Ammon's horn (tissue), 1 donor: ENCODE measurements around the gene FGF4.

Source experiments
- DNase-seq: peaks from one replicate; pipeline ENCODE4 v3.0.0-alpha.2; 2016; ENCODE audit warnings: low spot score

The FGF4 gene, protein sequence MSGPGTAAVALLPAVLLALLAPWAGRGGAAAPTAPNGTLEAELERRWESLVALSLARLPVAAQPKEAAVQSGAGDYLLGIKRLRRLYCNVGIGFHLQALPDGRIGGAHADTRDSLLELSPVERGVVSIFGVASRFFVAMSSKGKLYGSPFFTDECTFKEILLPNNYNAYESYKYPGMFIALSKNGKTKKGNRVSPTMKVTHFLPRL

DNA sequence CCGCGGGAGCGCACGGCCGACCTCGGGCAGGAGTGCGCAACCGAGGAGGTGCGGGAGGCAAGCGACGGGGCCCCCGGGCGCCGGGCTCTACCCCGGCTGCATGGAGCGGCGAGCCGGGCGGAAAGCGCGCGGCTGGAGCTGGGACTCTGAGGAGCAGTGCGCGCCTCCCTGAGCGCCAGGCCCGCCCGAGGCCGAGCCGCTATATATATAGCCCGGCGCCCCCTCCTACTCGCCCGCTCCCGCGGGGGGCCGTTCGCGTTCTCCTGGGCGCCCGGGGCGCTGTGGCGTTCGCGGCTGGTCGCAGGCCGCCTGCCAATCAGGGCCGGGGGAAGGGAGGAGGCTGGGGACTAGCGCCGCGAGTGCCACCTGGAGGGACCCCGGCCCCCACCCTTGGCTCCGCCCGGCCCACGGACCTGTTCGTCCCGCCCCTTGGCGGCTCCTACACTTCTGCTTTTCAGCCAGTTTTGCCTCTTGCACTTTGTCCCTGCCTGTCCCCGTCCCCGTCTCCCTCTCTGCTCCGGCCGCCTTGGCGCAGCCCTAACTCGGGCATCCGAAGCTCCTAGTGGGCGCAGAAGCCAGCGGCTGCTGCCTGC lies at the start of gene FGF4:
Gene FGF4 (minus strand): TSS at position 179 of the 593 bp plus-strand sequence. CDS start 257 bp downstream, outside the sequence.
- no peak for DNase-seq

- DNase-seq: no peak
Measured at GRCh38 chr11:69823641-69824265, 48.6 kb upstream of the FGF4 start.

DNA sequence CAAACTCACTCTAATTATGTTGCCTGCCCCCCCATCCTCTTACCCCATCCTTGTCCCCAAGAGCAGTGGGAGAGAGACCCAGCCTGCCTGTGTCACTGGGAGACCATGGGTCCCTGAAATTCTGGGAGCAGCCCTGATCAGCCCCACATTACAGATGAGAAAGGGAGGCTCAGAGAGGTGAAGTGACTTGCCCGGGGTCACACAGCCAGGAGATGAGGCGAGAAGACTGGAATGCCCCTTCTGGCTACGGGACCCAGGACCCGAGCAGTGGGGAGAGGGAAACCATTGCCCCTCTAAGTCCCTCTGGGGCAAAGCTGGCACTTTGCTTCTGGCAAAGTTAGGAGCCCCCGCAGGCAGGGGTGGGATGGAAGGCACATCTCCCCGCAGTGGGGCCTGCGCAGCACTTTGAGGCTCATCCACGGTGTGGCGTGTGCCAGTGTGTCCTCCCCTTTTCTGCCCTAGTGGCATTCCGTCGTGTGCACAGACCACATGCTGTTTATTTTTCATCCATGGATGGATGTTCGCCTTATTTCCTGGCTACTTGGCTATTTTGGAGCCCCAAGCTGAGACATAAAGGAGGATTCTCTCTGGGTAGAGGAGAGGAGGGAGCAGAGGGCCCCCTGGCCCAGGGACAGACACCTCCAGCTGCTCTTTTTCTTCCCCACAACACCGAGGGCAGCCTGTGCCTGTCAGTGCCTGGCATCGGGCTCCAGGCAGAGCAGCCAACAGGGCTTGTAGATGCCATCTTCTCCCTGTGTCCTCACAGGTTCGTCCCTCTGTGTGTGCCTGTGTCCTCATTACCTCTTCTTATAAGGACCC lies 47.7 kb upstream of the FGF4 start:
- no peak for DNase-seq

GRCh38 chr11:69821511-69822040 lies 46.4 kb upstream of the FGF4 start:
- no peak for DNase-seq

DNA sequence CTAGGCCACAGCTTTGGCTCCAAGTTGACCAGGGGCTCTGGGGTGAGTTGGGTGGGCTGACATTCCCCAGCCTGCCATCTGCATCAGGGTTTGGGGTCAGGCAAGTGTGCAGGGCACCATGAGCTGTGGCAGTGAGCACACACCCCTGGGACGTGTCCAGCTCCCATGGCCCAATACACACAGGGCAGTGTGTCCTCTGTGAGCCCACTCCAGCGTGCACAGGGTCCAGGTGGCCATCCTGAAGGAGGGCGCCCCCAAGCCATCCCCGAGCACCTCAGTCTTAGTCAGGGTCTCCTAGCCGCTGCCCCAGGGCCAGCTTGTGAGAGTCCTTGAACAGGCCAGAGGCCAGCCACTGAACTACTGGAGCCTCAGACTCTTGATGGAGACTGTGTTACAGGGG lies 45.3 kb upstream of the FGF4 start:
- DNase-seq: no peak

DNA sequence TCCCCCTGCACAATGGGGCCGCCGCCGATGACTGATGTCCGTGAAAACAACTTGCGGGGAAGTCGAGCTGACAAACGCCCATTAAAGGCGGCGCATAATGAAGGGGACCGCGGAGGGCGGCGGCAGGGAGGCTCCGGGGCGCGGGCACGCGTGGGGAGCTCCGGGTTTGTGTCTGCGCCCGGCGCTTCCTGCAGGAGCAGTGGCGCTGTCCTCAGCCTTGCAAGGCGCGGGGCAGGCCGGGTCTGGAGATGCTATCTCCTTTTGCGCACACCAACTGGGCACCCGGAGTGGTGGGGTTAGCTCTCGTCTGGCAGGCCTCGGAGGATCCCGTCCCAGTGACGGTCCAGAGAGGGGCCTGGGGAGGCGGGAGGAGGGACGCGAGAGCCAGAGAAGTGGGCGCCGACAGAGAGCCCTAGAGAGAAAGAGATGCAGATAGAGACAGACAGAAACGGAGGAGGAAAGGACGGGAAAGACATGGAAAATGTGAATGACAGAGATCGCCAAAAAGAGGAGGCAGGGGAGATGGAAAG lies 44.5 kb upstream of the FGF4 start:
- no peak for DNase-seq

- DNase-seq: no peak
Measured at GRCh38 chr11:69818603-69819441, 43.7 kb upstream of the FGF4 start, which contains the start of gene FGF3. Gene FGF3, minus strand, starts transcription at chr11:69819416. Its CDS starts 483 bp downstream, at chr11:69818933.

- no peak for DNase-seq
Measured at GRCh38 chr11:69818231-69818602, 43.1 kb upstream of the FGF4 start.

GRCh38 chr11:69817265-69818230 lies 42.4 kb upstream of the FGF4 start:
- DNase-seq: no peak

GRCh38 chr11:69816671-69817070 lies 41.5 kb upstream of the FGF4 start:
- no peak for DNase-seq

DNA sequence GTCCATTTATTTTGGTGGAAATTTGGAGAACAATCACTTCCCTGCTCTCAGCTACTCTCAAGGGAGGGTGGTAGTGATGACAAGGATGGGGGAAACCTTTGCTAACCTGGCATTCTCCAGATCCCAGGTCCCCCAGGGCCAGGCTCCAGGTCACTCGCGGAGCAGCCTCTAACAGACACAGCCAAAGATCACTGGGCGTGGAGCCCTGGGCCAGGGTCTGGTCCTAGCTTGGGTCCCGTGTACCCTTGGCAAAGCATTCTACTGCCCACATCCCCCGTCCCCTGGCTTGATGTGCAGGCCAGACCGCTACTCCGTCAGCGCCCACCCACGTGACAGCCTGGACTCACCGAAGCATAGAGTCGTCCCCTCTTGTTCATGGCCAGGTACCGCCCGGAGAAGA lies 40.8 kb upstream of the FGF4 start:
- no peak for DNase-seq

DNA sequence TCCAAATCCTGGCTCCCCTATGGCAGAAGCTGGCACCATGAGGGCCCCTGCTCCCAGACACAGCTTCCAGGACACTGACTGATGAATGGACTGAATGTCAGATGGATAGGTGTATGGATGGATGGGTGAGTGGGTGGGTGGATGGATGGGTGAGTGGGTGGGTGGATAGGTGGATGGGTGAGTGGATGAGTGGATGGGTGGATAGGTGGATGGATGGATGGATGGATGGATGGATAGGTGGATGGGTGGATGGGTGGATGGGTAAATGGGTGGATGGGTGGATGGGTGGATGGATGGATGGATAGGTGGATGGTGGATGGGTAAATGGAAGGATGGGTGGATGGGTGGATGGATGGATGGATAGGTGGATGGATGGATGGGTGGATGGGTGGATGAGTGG lies 39.8 kb upstream of the FGF4 start:
- no peak for DNase-seq

DNA sequence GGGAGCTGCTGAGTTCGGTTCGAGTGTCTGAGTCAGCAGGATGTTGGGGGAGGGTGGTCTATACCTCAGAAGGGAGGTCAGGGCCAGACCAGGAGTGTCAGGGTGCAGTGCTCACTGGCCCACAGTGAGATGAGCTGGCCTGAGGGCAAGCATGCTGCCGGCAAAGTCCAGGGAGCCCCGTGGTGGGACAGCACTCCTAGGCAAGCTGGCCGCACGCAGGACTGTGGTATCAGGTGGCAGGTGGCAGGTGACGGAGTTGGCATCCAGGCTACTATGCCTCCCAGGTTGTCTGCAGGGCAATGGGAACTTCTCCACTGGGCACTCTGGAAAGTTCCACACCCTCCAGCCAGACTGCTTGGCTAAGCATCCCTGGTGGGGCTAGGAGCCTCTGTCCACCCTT lies 39.3 kb upstream of the FGF4 start:
- DNase-seq: no peak

DNA sequence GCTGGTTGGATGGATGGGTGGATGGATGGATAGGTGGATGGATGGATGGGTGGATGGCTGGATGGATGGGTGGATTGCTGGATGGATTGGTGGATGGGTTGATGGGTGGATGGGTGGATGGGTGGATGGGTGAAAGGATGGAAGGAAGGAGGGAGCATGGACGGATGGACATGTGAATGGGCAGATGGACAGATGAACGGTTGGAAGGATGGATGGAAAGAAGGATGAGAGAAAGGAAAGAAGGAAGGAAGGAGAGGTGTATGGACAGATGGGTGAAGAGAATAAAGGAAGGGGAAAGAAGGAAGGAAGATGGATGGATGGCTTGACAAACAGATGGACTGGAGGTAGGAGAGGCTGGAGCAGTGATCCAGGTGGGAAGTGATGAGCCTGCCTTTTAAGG lies 38.7 kb upstream of the FGF4 start:
- DNase-seq: no peak

DNA sequence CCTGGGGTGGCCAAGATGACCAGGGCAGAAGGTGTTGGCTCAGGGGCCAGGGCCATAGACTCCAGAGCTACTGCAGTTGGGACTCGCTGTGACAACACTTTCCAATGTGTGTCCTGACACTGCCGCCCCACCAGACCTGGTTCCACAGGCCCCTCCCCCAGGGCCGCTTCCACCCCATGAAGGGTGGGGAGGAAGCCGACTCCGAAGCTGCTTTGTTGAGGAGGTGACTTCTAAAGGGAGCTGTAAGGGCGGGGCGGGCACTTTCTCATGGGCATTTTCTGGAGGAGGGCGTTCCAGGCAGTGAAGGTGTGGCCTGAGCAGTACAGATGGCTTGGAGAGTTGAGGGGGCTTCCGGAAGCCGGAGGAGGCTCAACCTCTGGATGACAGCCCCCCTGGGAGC lies 37.8 kb upstream of the FGF4 start:
- no peak for DNase-seq

- DNase-seq: no peak
Measured at GRCh38 chr11:69812256-69812655, 37.1 kb upstream of the FGF4 start.

DNA sequence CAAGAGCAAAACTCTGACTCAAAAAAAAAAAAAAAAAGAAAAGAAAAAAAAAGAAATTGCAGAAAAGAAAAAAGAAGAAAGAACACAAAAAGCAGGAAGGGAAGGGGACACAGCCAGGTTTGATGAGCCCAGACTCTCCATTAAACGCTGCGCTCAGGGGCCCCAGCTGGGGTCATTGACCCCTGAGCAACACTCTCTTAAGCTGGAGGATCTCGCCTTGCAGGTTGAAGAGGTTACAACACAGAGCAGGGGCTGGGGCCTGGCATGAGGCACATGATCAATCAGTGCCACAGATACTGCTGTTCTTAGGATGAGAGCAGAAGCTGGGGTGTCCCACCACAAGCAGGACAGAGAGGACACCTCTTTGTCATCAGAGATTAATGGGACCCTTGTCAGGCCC lies 36.3 kb upstream of the FGF4 start:
- DNase-seq: no peak

DNA sequence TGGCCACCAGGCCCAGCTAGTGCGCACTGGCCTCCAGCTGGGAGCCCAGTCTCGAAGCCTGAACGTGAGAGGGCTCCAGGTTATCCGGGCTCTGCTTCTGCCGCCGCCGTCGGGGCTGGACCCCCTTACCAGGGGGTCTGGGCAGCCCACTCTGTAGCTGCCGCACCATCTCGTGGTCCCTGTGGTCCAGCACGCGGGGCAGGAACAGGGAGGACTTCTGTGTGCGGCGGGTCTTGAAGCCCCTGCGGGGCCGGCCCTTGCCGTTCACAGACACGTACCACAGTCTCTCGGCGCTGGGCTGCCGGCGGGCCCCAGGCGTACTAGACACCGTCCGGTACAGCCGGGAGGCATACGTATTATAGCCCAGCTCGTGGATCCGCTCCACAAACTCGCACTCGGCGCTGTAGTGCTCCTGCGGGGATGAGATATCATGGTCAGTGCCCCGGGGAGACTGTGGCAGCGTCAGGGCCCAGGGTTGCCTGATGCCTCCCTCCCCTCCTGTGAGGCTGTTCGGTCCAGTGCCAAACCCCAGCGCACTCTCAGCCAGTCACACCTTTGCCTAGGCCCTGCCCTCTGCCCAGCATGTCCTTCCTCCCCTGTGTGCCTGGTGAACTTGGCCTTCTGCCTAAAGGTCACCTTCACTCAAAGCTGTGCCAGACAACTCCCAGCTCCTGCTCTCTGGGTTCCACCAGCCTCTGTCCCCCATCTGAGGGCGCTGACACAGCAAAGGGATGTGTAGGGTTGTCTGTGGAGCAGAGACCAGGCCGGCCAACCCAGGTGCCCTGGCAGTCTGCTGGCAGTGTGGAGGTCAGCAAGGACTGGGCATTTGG lies 35.4 kb upstream of the FGF4 start:
- no peak for DNase-seq

GRCh38 chr11:69808667-69809086 lies 33.5 kb upstream of the FGF4 start:
- DNase-seq: no peak
